ENCODE results near the gene RAD51B. TPM values are rescaled to one million over a fixed set of nuclear protein-coding genes. Genes with fewer than 3 reads are reported as not detected.

Gene RAD51B
- total and polyA plus RNA-seq, 9 of the 15 experiments (the other 6 are each of a cell fraction or from before 2014, with no cell fraction given): 8.5 to 17.3 (median 11.3) TPM

GRCh38 chr14:68650404-68650994 lies 830.9 kb downstream of the RAD51B start (continued):
- TF ChIP-seq ZBTB40 (IDR thresholded peaks at IDR 0.05): no peak
- TF ChIP-seq ZBTB40 (CRISPR knock-in tag; IDR thresholded peaks at IDR 0.05): no peak
- TF ChIP-seq ZFX (CRISPR knock-in tag; IDR thresholded peaks at IDR 0.05): peak; percentile 28; the same call in 1 of the 2 replicates
- TF ChIP-seq CBFA2T3 (IDR thresholded peaks at IDR 0.05): peak; percentile 70
- TF ChIP-seq FUS (optimal IDR thresholded peaks at IDR 0.05; ENCODE audit: low read depth, low read length): no peak
- no peak for TF ChIP-seq TFAP4 (CRISPR knock-in tag; IDR thresholded peaks at IDR 0.05; ENCODE audit: borderline replicate concordance)
- no peak for TF ChIP-seq MCM2 (IDR thresholded peaks at IDR 0.05; ENCODE audit: low read depth)
- no peak for TF ChIP-seq ZNF174 (CRISPR knock-in tag; IDR thresholded peaks at IDR 0.05)
- TF ChIP-seq ZBTB2 (IDR thresholded peaks at IDR 0.05): no peak
- TF ChIP-seq CHAMP1 (IDR thresholded peaks at IDR 0.05): no peak
- TF ChIP-seq VEZF1 (CRISPR knock-in tag; IDR thresholded peaks at IDR 0.05): no peak
- TF ChIP-seq HNRNPUL1 (IDR thresholded peaks at IDR 0.05; ENCODE audit: low read length): no peak
- no peak for TF ChIP-seq ERF (CRISPR knock-in tag; IDR thresholded peaks at IDR 0.05)

All from K562 (cell line).